HCT116 (cell line): Measurements from ENCODE around the gene RANBP1. TPM values are rescaled to one million over a fixed set of nuclear protein-coding genes. Genes with fewer than 3 reads are reported as not detected.

Experiments used
- ATAC-seq: fragments of 200-7000 bp; cut with Tn5 transposase; 2 replicates; pipeline ENCODE4 v1.9.1; 2020; ENCODE audit warnings: mild to moderate bottlenecking, moderate library complexity
- BruUV-seq: library from RNA; stranded (reverse); fragments of 400-500 nt; replicated peaks from 2 replicates; lab custom pipeline; 2021; lab: Mats Ljungman, UMichigan
- CTCF ChIA-PET: fragments of 300-600 bp; sonication (Branson Sonifier 250); formaldehyde crosslinking; loops from one replicate; lab custom pipeline; 2021; ENCODE audit warnings: antibody characterized with exemption; lab: Charles Lee
- POLR2A ChIA-PET: fragments of 300-600, 350-600 bp; sonication (Branson Sonifier 250); formaldehyde crosslinking; loops from one replicate; lab custom pipeline; 2021; ENCODE audit warnings: antibody characterized with exemption; lab: Charles Lee
- RAD21 ChIA-PET, 2 experiments: fragments of 300-600 bp; sonication (Branson Sonifier 250); formaldehyde crosslinking; loops; one replicate each; lab custom pipeline; 2023; ENCODE audit warnings: low total read pairs in 2 of 2; ENCODE audit not compliant: uncharacterized antibody in 2 of 2, unreplicated experiment in 2 of 2, low non-redundant PET in 1 of 2; lab: Charles Lee
- DNase-seq: peaks from one replicate; pipeline ENCODE4 v3.0.0-alpha.2; 2010; ENCODE audit warnings: low read depth, low spot score
- H2AFZ ChIP-seq: fragments of 200-600 bp; shearing (Covaris generic), sonication (generic); 2 replicates; pipeline ENCODE4 v1.6.1; 2017; ENCODE audit warnings: low read depth, mixed run types, mixed read lengths, antibody characterized with exemption, low read length; ENCODE audit not compliant: poor library complexity, severe bottlenecking
- H3K27ac ChIP-seq: 2 replicates; pipeline ENCODE4 v1.5.1; 2012; ENCODE audit warnings: low read depth, low read length
- H3K27me3 ChIP-seq: fragments of 200-600 bp; sonication (generic); 2 replicates; pipeline ENCODE4 v1.6.1; 2016; ENCODE audit warnings: mixed run types, low read length, mixed read lengths; ENCODE audit not compliant: insufficient read depth
- H3K36me3 ChIP-seq, 2 experiments: fragments of 200-500 bp in 1 of 2; fragments of 200-600 bp in 1 of 2; sonication (Bioruptor generic) in 1 of 2; sonication (generic) in 1 of 2; 2 replicates each; pipeline versions ENCODE4 v1.5.1 to v1.6.1; 2014 to 2016; ENCODE audit warnings: low read length in 2 of 2, inconsistent platforms in 1 of 2, mixed read lengths in 1 of 2, mixed run types in 1 of 2; ENCODE audit not compliant: insufficient read depth in 2 of 2, control insufficient read depth in 1 of 2
- H3K4me1 ChIP-seq, 2 experiments: fragments of 200-600 bp in 1 of 2; sonication (generic) in 1 of 2; 2 replicates each; pipeline versions ENCODE4 v1.5.1 to v1.6.1; 2012 to 2017; ENCODE audit warnings: low read length in 2 of 2, inconsistent platforms in 1 of 2, mild to moderate bottlenecking in 1 of 2, mixed read lengths in 1 of 2, mixed run types in 1 of 2, moderate library complexity in 1 of 2; ENCODE audit not compliant: insufficient read depth in 2 of 2, control insufficient read depth in 1 of 2
- H3K4me2 ChIP-seq: fragments of 200-600 bp; sonication (generic); 2 replicates; pipeline ENCODE4 v1.6.1; 2017; ENCODE audit warnings: mixed run types, low read length, mixed read lengths
- H3K4me3 ChIP-seq, 2 experiments: fragments of 200-600 bp in 1 of 2; sonication (generic) in 1 of 2; replicated peaks in 1 of 2; 2 replicates each; pipeline ENCODE4 v1.5.1; 2011 to 2016; ENCODE audit warnings: low read length in 2 of 2, control low read depth in 1 of 2, low read depth in 1 of 2, mild to moderate bottlenecking in 1 of 2, mixed read lengths in 1 of 2, mixed run types in 1 of 2
- H3K79me2 ChIP-seq: fragments of 200-600 bp; sonication (generic); 2 replicates; pipeline ENCODE4 v1.6.1; 2017; ENCODE audit warnings: mild to moderate bottlenecking, mixed run types, low read length, moderate library complexity, mixed read lengths; ENCODE audit not compliant: insufficient read depth
- H3K9ac ChIP-seq: fragments of 200-600 bp; sonication (generic); 2 replicates; pipeline ENCODE4 v1.6.1; 2016; ENCODE audit warnings: low read length, mixed read lengths
- H3K9me2 ChIP-seq: fragments of 200-600 bp; sonication (generic), shearing (Covaris generic); 2 replicates; pipeline ENCODE4 v1.6.1; 2017; ENCODE audit warnings: mixed run types, mild to moderate bottlenecking, moderate library complexity; ENCODE audit not compliant: insufficient read depth
- H3K9me3 ChIP-seq, 2 experiments: fragments of 200-500 bp in 1 of 2; fragments of 200-600 bp in 1 of 2; sonication (Bioruptor generic) in 1 of 2; sonication (generic) in 1 of 2; 2 replicates each; pipeline ENCODE4 v1.6.1; 2014 to 2017; ENCODE audit warnings: low read length in 2 of 2, mixed read lengths in 2 of 2, inconsistent platforms in 1 of 2, low read depth in 1 of 2, mild to moderate bottlenecking in 1 of 2, mixed run types in 1 of 2, moderate library complexity in 1 of 2; ENCODE audit not compliant: control insufficient read depth in 1 of 2, insufficient read depth in 1 of 2
- H4K20me1 ChIP-seq: fragments of 200-600 bp; sonication (generic), shearing (Covaris generic); 2 replicates; pipeline ENCODE4 v1.6.1; 2017; ENCODE audit warnings: mixed run types, mild to moderate bottlenecking, moderate library complexity; ENCODE audit not compliant: insufficient read depth
- CBX3 ChIP-seq: IDR thresholded peaks from 2 replicates; pipeline ENCODE4 v1.6.1; 2012; ENCODE audit warnings: low read depth
- EZH2phosphoT487 ChIP-seq: fragments of 200-600 bp; IDR thresholded peaks from 2 replicates; pipeline ENCODE4 v1.6.1; 2018; ENCODE audit warnings: antibody characterized with exemption, borderline replicate concordance
- FOSL1 ChIP-seq: IDR thresholded peaks from 2 replicates; pipeline ENCODE4 v1.6.1; 2012; ENCODE audit warnings: low read depth
- SIN3A ChIP-seq: IDR thresholded peaks from 2 replicates; pipeline ENCODE4 v1.6.1; 2012; ENCODE audit warnings: low read depth
- SRF ChIP-seq: IDR thresholded peaks from 2 replicates; pipeline ENCODE4 v1.6.1; 2012; ENCODE audit warnings: low read depth
- TCF7L2 ChIP-seq: IDR thresholded peaks from 2 replicates; pipeline ENCODE4 v1.7.0; 2011; ENCODE audit warnings: borderline replicate concordance, inconsistent platforms; ENCODE audit not compliant: insufficient read depth, insufficient read length; ENCODE audit errors: extremely low read depth
- YY1 ChIP-seq: IDR thresholded peaks from 2 replicates; pipeline ENCODE4 v1.6.1; 2011; ENCODE audit warnings: low read length, low read depth, moderate library complexity, mild to moderate bottlenecking; ENCODE audit not compliant: insufficient replicate concordance; ENCODE audit errors: extremely low read depth
- ZFX ChIP-seq: fragments of 450-650 bp; IDR thresholded peaks from 2 replicates; pipeline ENCODE4 v1.6.1; 2017
- ZNF274 ChIP-seq: fragments of 200-500 bp; sonication (Bioruptor generic); IDR thresholded peaks from 2 replicates; pipeline ENCODE4 v1.6.1; 2014; ENCODE audit warnings: mild to moderate bottlenecking, low read depth, low read length, inconsistent platforms
- intact Hi-C: fragments of 100-400 bp; cut with micrococcal nuclease; formaldehyde crosslinking; loops from 2 replicates; pipeline ENCODE4 v1.10.0; 2022
- total RNA-seq: library from RNA; stranded (reverse); gene quantifications from one replicate; pipeline ENCODE4 v1.2.1, GENCODE V29; 2021; ENCODE audit not compliant: unreplicated experiment
- TF ChIP-seq, protein P1 (sequence below), 3 experiments: fragments of 200-600 bp in 1 of 3; sonication (generic) in 1 of 3; IDR thresholded peaks in 2 of 3; conservative IDR thresholded peaks in 1 of 3; 2 replicates each; pipeline ENCODE4 v1.5.1; 2012 to 2017; ENCODE audit warnings: low read depth in 2 of 3, low read length in 2 of 3, antibody characterized with exemption in 1 of 3, borderline replicate concordance in 1 of 3, control low read depth in 1 of 3, mild to moderate bottlenecking in 1 of 3, mixed read lengths in 1 of 3, mixed run types in 1 of 3, moderate library complexity in 1 of 3; ENCODE audit not compliant: insufficient read depth in 1 of 3
- TF ChIP-seq, protein P2 (sequence below): IDR thresholded peaks from 2 replicates; pipeline ENCODE4 v1.6.1; 2012

RANBP1 gene
- total RNA-seq, 1 experiment from 2014 or later, result 351 TPM

DNA sequence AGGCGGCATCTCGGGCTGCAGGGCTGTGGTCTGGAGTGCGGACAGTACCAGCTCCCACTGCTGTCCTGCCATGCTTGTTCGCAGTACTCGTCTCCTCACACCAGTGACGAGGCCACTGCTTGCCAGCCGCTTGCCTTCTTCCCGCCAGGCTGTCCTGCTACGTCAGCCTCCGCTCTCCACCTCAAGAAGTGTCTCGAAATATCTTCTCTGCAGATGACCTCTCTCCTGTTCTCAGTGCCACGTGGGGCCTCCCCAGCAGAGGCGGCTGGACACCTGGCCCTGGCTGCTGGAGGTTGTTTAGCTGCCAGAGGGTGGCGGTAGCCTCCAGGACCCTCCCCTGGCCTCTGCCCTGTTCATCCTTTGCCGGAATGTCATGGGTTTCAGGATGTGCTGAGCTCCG is 38.0 kb downstream of the RANBP1 start (continued):
- TF ChIP-seq, protein P1, sequence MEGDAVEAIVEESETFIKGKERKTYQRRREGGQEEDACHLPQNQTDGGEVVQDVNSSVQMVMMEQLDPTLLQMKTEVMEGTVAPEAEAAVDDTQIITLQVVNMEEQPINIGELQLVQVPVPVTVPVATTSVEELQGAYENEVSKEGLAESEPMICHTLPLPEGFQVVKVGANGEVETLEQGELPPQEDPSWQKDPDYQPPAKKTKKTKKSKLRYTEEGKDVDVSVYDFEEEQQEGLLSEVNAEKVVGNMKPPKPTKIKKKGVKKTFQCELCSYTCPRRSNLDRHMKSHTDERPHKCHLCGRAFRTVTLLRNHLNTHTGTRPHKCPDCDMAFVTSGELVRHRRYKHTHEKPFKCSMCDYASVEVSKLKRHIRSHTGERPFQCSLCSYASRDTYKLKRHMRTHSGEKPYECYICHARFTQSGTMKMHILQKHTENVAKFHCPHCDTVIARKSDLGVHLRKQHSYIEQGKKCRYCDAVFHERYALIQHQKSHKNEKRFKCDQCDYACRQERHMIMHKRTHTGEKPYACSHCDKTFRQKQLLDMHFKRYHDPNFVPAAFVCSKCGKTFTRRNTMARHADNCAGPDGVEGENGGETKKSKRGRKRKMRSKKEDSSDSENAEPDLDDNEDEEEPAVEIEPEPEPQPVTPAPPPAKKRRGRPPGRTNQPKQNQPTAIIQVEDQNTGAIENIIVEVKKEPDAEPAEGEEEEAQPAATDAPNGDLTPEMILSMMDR (IDR thresholded peaks at IDR 0.05 in 2 of 3, conservative IDR thresholded peaks at IDR 0.05 in 1 of 3; ENCODE audit: borderline replicate concordance in 1 of 3, insufficient read depth in 1 of 3, low read depth in 2 of 3, low read length in 2 of 3), result no peak
- no peak for TF ChIP-seq ZFX
- no peak for TF ChIP-seq CBX3
- TF ChIP-seq FOSL1, result no peak
- TF ChIP-seq, protein P2, sequence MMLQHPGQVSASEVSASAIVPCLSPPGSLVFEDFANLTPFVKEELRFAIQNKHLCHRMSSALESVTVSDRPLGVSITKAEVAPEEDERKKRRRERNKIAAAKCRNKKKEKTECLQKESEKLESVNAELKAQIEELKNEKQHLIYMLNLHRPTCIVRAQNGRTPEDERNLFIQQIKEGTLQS, result no peak
- no peak for TF ChIP-seq SIN3A
- TF ChIP-seq TCF7L2, result no peak
- no peak for TF ChIP-seq EZH2phosphoT487
- TF ChIP-seq ZNF274, result no peak
- TF ChIP-seq SRF, result no peak

DNA sequence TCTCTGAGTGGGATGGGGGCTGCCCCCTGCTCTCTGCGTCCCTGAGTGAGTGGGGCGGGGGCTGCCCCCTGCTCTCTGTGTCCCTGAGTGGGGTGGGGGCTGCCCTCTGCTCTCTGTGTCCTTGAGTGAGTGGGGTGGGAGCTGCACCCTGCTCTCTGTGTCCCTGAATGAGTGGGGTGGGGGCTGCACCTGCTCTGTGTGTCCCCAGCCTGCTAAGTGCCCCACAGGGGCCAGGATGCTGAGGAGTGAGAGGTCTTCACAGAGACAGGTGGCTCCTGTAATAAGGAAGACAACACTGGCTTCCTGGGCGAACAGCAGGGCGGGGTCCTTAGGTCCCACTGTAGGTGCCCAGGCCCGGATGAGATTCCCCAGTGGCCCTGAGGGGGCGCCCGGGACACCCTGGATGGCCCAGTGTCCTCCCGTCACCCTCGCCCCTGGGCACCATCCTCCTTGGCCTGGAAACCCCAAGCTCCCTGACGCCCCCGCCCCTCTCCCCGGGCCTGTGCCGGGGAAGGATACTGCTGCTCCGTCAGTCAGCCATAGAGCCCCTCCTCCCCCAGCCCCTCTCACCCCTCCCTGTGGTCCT is 38.8 kb downstream of the RANBP1 start:
- Histone ChIP-seq H3K4me1 (no peaks in the 10 kb centered on the region), H3K36me3 (no peaks in the 10 kb centered on the region), H3K4me3 (no peak overlapping the region), H4K20me1 (no peaks in the 10 kb centered on the region), H3K27ac (no peak overlapping the region), H3K4me2 (no peak overlapping the region), H2AFZ (no peak overlapping the region), H3K9me3 (no peaks in the 10 kb centered on the region), H3K79me2 (no peaks in the 10 kb centered on the region), H3K9me2 (no peaks in the 10 kb centered on the region), H3K9ac (no peak overlapping the region), H3K27me3 (no peaks in the 10 kb centered on the region)
- DNase-seq (no peak), ATAC-seq (peak; percentile 74)
- ChIA-PET RAD21 (no interaction called here), CTCF (no interaction called here), POLR2A (no interaction called here)
- BruUV-seq, result no TSS peak
- intact Hi-C loops, result loop anchor here (5.0 kb wide), 1 partner anchor 303 kb away; no protein-coding TSS in a partner anchor
- TF ChIP-seq, protein P1 (IDR thresholded peaks at IDR 0.05 in 2 of 3, conservative IDR thresholded peaks at IDR 0.05 in 1 of 3; ENCODE audit: borderline replicate concordance in 1 of 3, insufficient read depth in 1 of 3, low read depth in 2 of 3, low read length in 2 of 3), result peak in 2 of 3 experiments; percentile 40 to 41; a peak in 3 of 6 replicates
- no peak for TF ChIP-seq YY1
